GM12878 (cell line): ENCODE data around the gene MUTYH. TPM values are rescaled to one million over a fixed set of nuclear protein-coding genes. Genes with fewer than 3 reads are reported as not detected.

Experiments used
- ATAC-seq: fragments of 200-7000 bp; cut with Tn5 transposase; 3 replicates; pipeline ENCODE4 v1.9.1; 2020; ENCODE audit warnings: mild to moderate bottlenecking, moderate library complexity
- BruUV-seq: library from RNA; stranded (reverse); fragments of 400-500 nt; replicated peaks from 2 replicates; lab custom pipeline; 2021; lab: Mats Ljungman, UMichigan
- CTCF ChIA-PET: fragments of 300-600 bp; sonication (Branson Sonifier 250); formaldehyde crosslinking; extraction: SDS; loops from one replicate; lab custom pipeline; 2021; ENCODE audit warnings: inconsistent platforms; lab: Yijun Ruan, JAX
- POLR2A ChIA-PET: fragments of 350-600 bp; formaldehyde crosslinking; extraction: SDS; loops from one replicate; lab custom pipeline; 2021; ENCODE audit warnings: inconsistent platforms; lab: Charles Lee
- RAD21 ChIA-PET: fragments of 300-600 bp; sonication (Branson Sonifier 250); formaldehyde crosslinking; loops from one replicate; lab custom pipeline; 2023; ENCODE audit warnings: antibody characterized with exemption; ENCODE audit not compliant: unreplicated experiment; lab: Charles Lee
- SMC1A ChIA-PET: fragments of 300-600 bp; sonication (Branson Sonifier 250); formaldehyde crosslinking; loops from one replicate; lab custom pipeline; 2023; ENCODE audit not compliant: unreplicated experiment, uncharacterized antibody; lab: Charles Lee
- DNase-seq: peaks from one replicate; pipeline ENCODE4 v3.0.0-alpha.2; 2011; ENCODE audit warnings: low read depth, low spot score
- FAIRE-seq: peaks from 3 replicates; lab custom pipeline; 2011; peaks lifted over from hg19 to GRCh38; lab: Jason Lieb, UNC
- H2AFZ ChIP-seq: 2 replicates; pipeline ENCODE4 v1.6.0; 2011; ENCODE audit warnings: low read depth, low read length, control low read depth; ENCODE audit not compliant: control insufficient read depth
- H3K27ac ChIP-seq: 2 replicates; pipeline ENCODE4 v1.5.1; 2011; ENCODE audit warnings: control low read depth; ENCODE audit not compliant: control insufficient read depth, insufficient read depth
- H3K27me3 ChIP-seq, 2 experiments: replicated peaks in 1 of 2; 2 replicates each; pipeline versions ENCODE4 v1.6.0 to v1.6.1; 2011; ENCODE audit warnings: low read length in 1 of 2; ENCODE audit not compliant: control insufficient read depth in 2 of 2, insufficient read depth in 2 of 2
- H3K36me3 ChIP-seq, 2 experiments: 2 replicates each; pipeline ENCODE4 v1.5.1; 2011; ENCODE audit warnings: low read length in 1 of 2; ENCODE audit not compliant: control insufficient read depth in 2 of 2, insufficient read depth in 2 of 2
- H3K4me1 ChIP-seq: 2 replicates; pipeline ENCODE4 v1.6.1; 2011; ENCODE audit warnings: mild to moderate bottlenecking, low read length, moderate library complexity, mixed read lengths; ENCODE audit not compliant: control insufficient read depth, insufficient read depth
- H3K4me2 ChIP-seq: 2 replicates; pipeline ENCODE4 v1.6.0; 2011; ENCODE audit warnings: control low read depth; ENCODE audit not compliant: control insufficient read depth, insufficient read depth
- H3K4me3 ChIP-seq: fragments of 200-600 bp; sonication (generic); 2 replicates; pipeline ENCODE4 v1.5.1; 2016
- H3K79me2 ChIP-seq: 2 replicates; pipeline ENCODE4 v1.6.0; 2011; ENCODE audit warnings: low read length; ENCODE audit not compliant: control insufficient read depth, insufficient read depth
- H3K9ac ChIP-seq: 2 replicates; pipeline ENCODE4 v1.8.0; 2011; ENCODE audit warnings: low read length, control low read depth, mixed read lengths; ENCODE audit not compliant: control insufficient read depth, insufficient read depth
- H3K9me3 ChIP-seq: replicated peaks from 3 replicates; pipeline ENCODE4 v1.5.1; 2011; ENCODE audit warnings: mild to moderate bottlenecking, low read length; ENCODE audit not compliant: control insufficient read depth, insufficient read depth
- H4K20me1 ChIP-seq: 2 replicates; pipeline ENCODE4 v1.6.0; 2011; ENCODE audit not compliant: control insufficient read depth, insufficient read depth
- BHLHE40 ChIP-seq, 2 experiments: fragments of 450-650 bp in 1 of 2; IDR thresholded peaks; 2 replicates each; pipeline ENCODE4 v1.6.1; 2011 to 2017; ENCODE audit warnings: low read depth in 2 of 2, borderline replicate concordance in 1 of 2, improper control_type of control experiment in 1 of 2, low read length in 1 of 2, mild to moderate bottlenecking in 1 of 2
- FOS ChIP-seq: IDR thresholded peaks from 3 replicates; pipeline ENCODE4 v1.6.1; 2011; ENCODE audit warnings: borderline replicate concordance; ENCODE audit not compliant: insufficient read length; ENCODE audit errors: extremely low read depth
- GATAD2B ChIP-seq: fragments of 450-650 bp; conservative IDR thresholded peaks from 2 replicates; pipeline ENCODE4 v1.6.1; 2017; ENCODE audit warnings: low read depth, mild to moderate bottlenecking, moderate library complexity
- HCFC1 ChIP-seq: fragments of 150-350 bp; IDR thresholded peaks from 2 replicates; pipeline ENCODE4 v1.6.1; 2014; ENCODE audit warnings: low read length
- HDAC6 ChIP-seq: fragments of 200-600 bp; sonication (generic); IDR thresholded peaks from one replicate; pipeline ENCODE4 v1.8.0; 2017; ENCODE audit warnings: antibody characterized with exemption; ENCODE audit not compliant: unreplicated experiment
- MTA3 ChIP-seq: IDR thresholded peaks from 2 replicates; pipeline ENCODE4 v1.6.1; 2012; ENCODE audit warnings: low read length, inconsistent platforms, borderline replicate concordance
- MYC ChIP-seq: IDR thresholded peaks from 2 replicates; pipeline ENCODE4 v1.6.1; 2011; ENCODE audit warnings: mild to moderate bottlenecking, low read length, moderate library complexity, inconsistent platforms; ENCODE audit not compliant: insufficient read depth, insufficient replicate concordance, insufficient read length, severe bottlenecking
- POLR2AphosphoS5 ChIP-seq: IDR thresholded peaks from 2 replicates; pipeline ENCODE4 v1.6.1; 2011; ENCODE audit warnings: mild to moderate bottlenecking, low read length, inconsistent platforms
- POU2F2 ChIP-seq: IDR thresholded peaks from 3 replicates; pipeline ENCODE4 v1.6.1; 2011; ENCODE audit warnings: low read depth, mild to moderate bottlenecking, low read length, borderline replicate concordance
- SMAD1 ChIP-seq: fragments of 450-650 bp; IDR thresholded peaks from 2 replicates; pipeline ENCODE4 v1.6.1; 2018; ENCODE audit warnings: mild to moderate bottlenecking, low read depth; ENCODE audit not compliant: partially characterized antibody
- SMAD5 ChIP-seq: IDR thresholded peaks from 2 replicates; pipeline ENCODE4 v1.6.1; 2016; ENCODE audit warnings: antibody characterized with exemption, low read depth
- SPI1 ChIP-seq: IDR thresholded peaks from 2 replicates; pipeline ENCODE4 v1.6.1; 2011; ENCODE audit warnings: low read depth, mild to moderate bottlenecking, low read length, moderate library complexity, borderline replicate concordance; ENCODE audit not compliant: insufficient read depth
- WGBS: methylation state at CpG from one replicate; pipeline ENCODE4 v1.1.6; 2016; ENCODE audit warnings: low lambda C conversion rate; ENCODE audit not compliant: insufficient replicate concordance, insufficient coverage; ENCODE audit errors: missing lambda C conversion rate; 5-methylcytosine and 5-hydroxymethylcytosine counted together
- in situ Hi-C: fragments of 300-500 bp; cut with MboI; formaldehyde crosslinking; loops from 9 replicates; pipeline ENCODE4 v1.14.3; 2018; ENCODE audit warnings: mixed read lengths
- intact Hi-C: fragments of 100-400 bp; cut with micrococcal nuclease; formaldehyde crosslinking; loops from one replicate; pipeline ENCODE4 v1.14.2; 2022; ENCODE audit not compliant: unreplicated experiment
- polyA plus RNA-seq, 11 experiments: library from polyadenylated mRNA; depleted of rRNA in 4 of 11; unstranded in 6 of 11; stranded (reverse) in 5 of 11; fragments of >200 nt; fragmentation: Nextera tagmentation in 4 of 11; fragmentation: Illumina TruSeq in 1 of 11; extraction: Ambion mirVana in 4 of 11; extraction: Trizol in 1 of 11; gene quantifications; 1 replicate in 1 of 11; 2 replicates in 10 of 11; pipeline versions ENCODE4 v1.2.1 to v1.2.3, GENCODE V29; 2011 to 2016; ENCODE audit warnings: inconsistent platforms in 2 of 11, missing spikeins in 2 of 11, low read depth in 1 of 11
- total RNA-seq, 4 experiments: library from RNA; depleted of rRNA in 3 of 4; stranded (reverse); fragments of >200 nt in 3 of 4; fragmentation: Illumina TruSeq in 1 of 4; extraction: Trizol in 1 of 4; gene quantifications; 2 replicates each; pipeline versions ENCODE4 v1.2.1 to v1.2.3, GENCODE V29; 2013 to 2021
- TF ChIP-seq, protein P1 (sequence below), 3 experiments: IDR thresholded peaks in 2 of 3; conservative IDR thresholded peaks in 1 of 3; 2 replicates each; pipeline ENCODE4 v1.5.1; 2011; ENCODE audit warnings: low read depth in 3 of 3, low read length in 3 of 3, mild to moderate bottlenecking in 3 of 3, control low read depth in 2 of 3, moderate library complexity in 2 of 3, inconsistent platforms in 1 of 3, mixed read lengths in 1 of 3; ENCODE audit not compliant: control insufficient read depth in 2 of 3, insufficient read depth in 1 of 3; ENCODE audit errors: extremely low read depth in 1 of 3
- TF ChIP-seq, protein P2 (sequence below): IDR thresholded peaks from 2 replicates; pipeline ENCODE4 v1.6.1; 2011; ENCODE audit warnings: borderline replicate concordance, low read depth, mild to moderate bottlenecking, moderate library complexity, mixed read lengths, low read length; ENCODE audit not compliant: insufficient read depth; ENCODE audit errors: extremely low read length
- TF ChIP-seq, protein P3 (sequence below): IDR thresholded peaks from 2 replicates; pipeline ENCODE4 v1.6.1; 2011; ENCODE audit warnings: borderline replicate concordance, low read depth, mild to moderate bottlenecking, moderate library complexity, low read length; ENCODE audit not compliant: insufficient read depth, poor library complexity, severe bottlenecking

MUTYH gene
- total and polyA plus RNA-seq, 10 of the 15 experiments (the other 5 are each of a cell fraction or from before 2014, with no cell fraction given): 2.5 to 42.0 (median 30.0) TPM

DNA sequence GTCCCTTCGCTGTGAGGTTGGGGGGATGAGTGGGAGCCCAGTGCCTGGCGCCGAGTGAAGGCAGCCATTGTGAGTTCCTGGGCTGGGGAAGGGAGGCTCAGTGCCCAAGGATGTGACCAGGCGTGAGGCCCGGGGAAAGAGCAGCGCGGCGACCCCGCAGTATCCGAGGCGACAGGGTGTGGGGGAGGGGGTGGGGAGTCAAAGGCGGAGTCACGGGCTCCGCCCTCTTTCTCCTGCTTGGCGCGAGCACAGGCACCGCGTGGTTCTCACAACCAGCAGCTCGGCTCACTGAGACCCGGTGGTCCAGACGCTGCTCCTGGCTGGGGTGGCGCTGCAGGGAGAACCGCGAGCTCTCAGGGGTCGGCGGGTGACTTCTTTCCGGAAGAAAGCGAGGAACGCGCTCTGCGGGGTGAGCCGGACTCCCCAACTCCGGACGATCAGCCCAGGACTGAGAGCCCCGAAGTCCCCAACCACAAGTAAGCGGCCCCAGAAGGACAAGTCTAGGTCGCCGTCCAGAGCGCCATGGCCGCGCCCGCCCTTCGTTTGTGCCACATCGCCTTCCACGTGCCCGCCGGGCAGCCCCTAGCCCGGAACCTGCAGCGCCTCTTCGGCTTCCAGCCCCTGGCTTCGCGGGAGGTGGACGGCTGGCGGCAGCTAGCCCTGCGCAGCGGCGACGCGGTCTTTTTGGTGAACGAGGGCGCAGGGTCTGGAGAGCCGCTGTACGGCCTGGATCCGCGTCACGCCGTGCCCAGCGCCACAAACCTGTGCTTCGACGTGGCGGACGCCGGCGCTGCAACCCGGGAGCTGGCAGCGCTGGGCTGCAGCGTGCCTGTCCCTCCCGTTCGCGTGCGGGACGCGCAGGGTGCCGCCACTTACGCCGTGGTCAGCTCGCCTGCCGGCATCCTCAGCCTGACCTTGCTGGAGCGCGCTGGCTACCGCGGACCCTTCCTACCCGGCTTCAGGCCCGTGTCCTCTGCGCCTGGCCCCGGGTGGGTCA is 13.3 kb downstream of the MUTYH start, which contains the start of gene HPDL:
TSS of gene HPDL (plus strand) at position 269 of the 997 bp plus-strand sequence. CDS start at position 523, 254 bp downstream.
- TSS peak; percentile 90 for BruUV-seq
- H3K4me2 ChIP-seq: peak within 1 kb of the TSS; percentile 94
- RAD21 ChIA-PET: interaction anchor here (0.6 to 1.8 kb wide), 7 partner anchors 13 to 314 kb away, joined by 3 to 12 read pairs (median 6); partner anchors contain the start of genes MUTYH, TESK2 and TOE1
- FAIRE-seq (no peak), ATAC-seq (peak; percentile 89), DNase-seq (no peak)
- peaks cover 0 to 3% of the 10 kb centered on the region in 2 experiments; a peak in 2 of 4 replicates for H3K36me3 ChIP-seq
- peak within 1 kb of the TSS; percentile 81 for H3K9ac ChIP-seq
- peaks cover 16% of the 10 kb centered on the region; the same call in 1 of the 2 replicates for H3K4me1 ChIP-seq
- peak within 1 kb of the TSS; percentile 76 for H2AFZ ChIP-seq
- SMC1A ChIA-PET: interaction anchor here (1.6 to 9.2 kb wide), 4 partner anchors 14 to 166 kb away, joined by 6 to 57 read pairs (median 28); partner anchors contain the start of genes MUTYH and TOE1
- POLR2A ChIA-PET: interaction anchor here (0.8 to 5.8 kb wide), 3 partner anchors 12 to 23 kb away, joined by 4 to 45 read pairs (median 5); partner anchors contain the start of genes MUTYH and TOE1
- CTCF ChIA-PET: interaction anchor here (0.6 to 5.8 kb wide), 6 partner anchors 12 to 165 kb away, joined by 3 to 42 read pairs (median 6); partner anchors contain the start of genes MUTYH, TESK2 and TOE1
- peak within 1 kb of the TSS; percentile 80 for H3K27ac ChIP-seq
- WGBS: 4% methylated on average over 92 of the region's 96 CpGs
- in situ Hi-C loops (no loop called here), intact Hi-C loops (loop anchor here (1.0 kb wide), 1 partner anchor 23 kb away; no protein-coding TSS in a partner anchor)
- H3K4me3 ChIP-seq: peak within 1 kb of the TSS; percentile 82
- H4K20me1 ChIP-seq: no peaks in the 10 kb centered on the region
- H3K9me3 ChIP-seq: no peaks in the 10 kb centered on the region
- no peaks in the 10 kb centered on the region for H3K27me3 ChIP-seq
- peaks cover 22% of the 10 kb centered on the region for H3K79me2 ChIP-seq
- TF ChIP-seq POLR2AphosphoS5 (peak; percentile 83), MTA3 (peak; percentile 27; the same call in 1 of the 2 replicates), SPI1 (no peak), HDAC6 (peak; percentile 30), FOS (no peak), BHLHE40 (IDR thresholded peaks at IDR 0.05; ENCODE audit: borderline replicate concordance in 1 of 2, low read depth in 2 of 2, low read length in 1 of 2) (peak in 1 of 2 experiments; percentile 46; a peak in 2 of 4 replicates), HCFC1 (peak; percentile 36; the same call in 1 of the 2 replicates), GATAD2B (0 out of 2 replicates have a peak, but pooled peaks have one; percentile 31), MYC (peak; percentile 34), SMAD5 (peak; percentile 79), POU2F2 (0 out of 3 replicates have a peak, but pooled peaks have one; percentile 30), SMAD1 (no peak)
- TF ChIP-seq, protein P1, sequence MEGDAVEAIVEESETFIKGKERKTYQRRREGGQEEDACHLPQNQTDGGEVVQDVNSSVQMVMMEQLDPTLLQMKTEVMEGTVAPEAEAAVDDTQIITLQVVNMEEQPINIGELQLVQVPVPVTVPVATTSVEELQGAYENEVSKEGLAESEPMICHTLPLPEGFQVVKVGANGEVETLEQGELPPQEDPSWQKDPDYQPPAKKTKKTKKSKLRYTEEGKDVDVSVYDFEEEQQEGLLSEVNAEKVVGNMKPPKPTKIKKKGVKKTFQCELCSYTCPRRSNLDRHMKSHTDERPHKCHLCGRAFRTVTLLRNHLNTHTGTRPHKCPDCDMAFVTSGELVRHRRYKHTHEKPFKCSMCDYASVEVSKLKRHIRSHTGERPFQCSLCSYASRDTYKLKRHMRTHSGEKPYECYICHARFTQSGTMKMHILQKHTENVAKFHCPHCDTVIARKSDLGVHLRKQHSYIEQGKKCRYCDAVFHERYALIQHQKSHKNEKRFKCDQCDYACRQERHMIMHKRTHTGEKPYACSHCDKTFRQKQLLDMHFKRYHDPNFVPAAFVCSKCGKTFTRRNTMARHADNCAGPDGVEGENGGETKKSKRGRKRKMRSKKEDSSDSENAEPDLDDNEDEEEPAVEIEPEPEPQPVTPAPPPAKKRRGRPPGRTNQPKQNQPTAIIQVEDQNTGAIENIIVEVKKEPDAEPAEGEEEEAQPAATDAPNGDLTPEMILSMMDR (IDR thresholded peaks at IDR 0.05 in 2 of 3, conservative IDR thresholded peaks at IDR 0.05 in 1 of 3; ENCODE audit: control insufficient read depth in 2 of 3, extremely low read depth in 1 of 3, insufficient read depth in 1 of 3, low read depth in 3 of 3, low read length in 3 of 3): 0 out of 6 replicates have a peak, but pooled peaks of 1 of the 3 experiments have one; percentile 5
- TF ChIP-seq, protein P2, sequence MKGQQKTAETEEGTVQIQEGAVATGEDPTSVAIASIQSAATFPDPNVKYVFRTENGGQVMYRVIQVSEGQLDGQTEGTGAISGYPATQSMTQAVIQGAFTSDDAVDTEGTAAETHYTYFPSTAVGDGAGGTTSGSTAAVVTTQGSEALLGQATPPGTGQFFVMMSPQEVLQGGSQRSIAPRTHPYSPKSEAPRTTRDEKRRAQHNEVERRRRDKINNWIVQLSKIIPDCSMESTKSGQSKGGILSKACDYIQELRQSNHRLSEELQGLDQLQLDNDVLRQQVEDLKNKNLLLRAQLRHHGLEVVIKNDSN: peak; percentile 6
- TF ChIP-seq, protein P3, sequence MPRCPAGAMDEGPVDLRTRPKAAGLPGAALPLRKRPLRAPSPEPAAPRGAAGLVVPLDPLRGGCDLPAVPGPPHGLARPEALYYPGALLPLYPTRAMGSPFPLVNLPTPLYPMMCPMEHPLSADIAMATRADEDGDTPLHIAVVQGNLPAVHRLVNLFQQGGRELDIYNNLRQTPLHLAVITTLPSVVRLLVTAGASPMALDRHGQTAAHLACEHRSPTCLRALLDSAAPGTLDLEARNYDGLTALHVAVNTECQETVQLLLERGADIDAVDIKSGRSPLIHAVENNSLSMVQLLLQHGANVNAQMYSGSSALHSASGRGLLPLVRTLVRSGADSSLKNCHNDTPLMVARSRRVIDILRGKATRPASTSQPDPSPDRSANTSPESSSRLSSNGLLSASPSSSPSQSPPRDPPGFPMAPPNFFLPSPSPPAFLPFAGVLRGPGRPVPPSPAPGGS: peak; percentile 18
